ENCODE measurements around the gene KRTAP10-2. TPM values are rescaled to one million over a fixed set of nuclear protein-coding genes. Genes with fewer than 3 reads are reported as not detected.

The KRTAP10-2 gene
- total and polyA plus RNA-seq, 9 of the 15 experiments (the other 6 are each of a cell fraction or from before 2014, with no cell fraction given) = not detected

GRCh38 chr21:44517175-44517899 lies 34.0 kb downstream of the KRTAP10-2 start:
- ChIA-PET CTCF (ENCODE audit: low intra/inter-chr PET ratio) (no interaction called here), POLR2A (interaction anchor here (0.6 to 1.5 kb wide), 8 partner anchors 9 to 377 kb away, joined by 3 to 5 read pairs (median 3); no protein-coding TSS in a partner anchor)
- Histone ChIP-seq H3K79me2 (ENCODE audit: control insufficient read depth, insufficient read depth, low read length) (no peaks in the 10 kb centered on the region), H3K27ac (ENCODE audit: extremely low read depth, low read depth, low read length) (peak overlapping the region; percentile 19; the same call in 2 of the 3 replicates), H3K4me3 (peak overlapping the region; percentile 35), H3K4me1 (replicated peaks in 1 of 2; ENCODE audit: control insufficient read depth in 2 of 2, insufficient read depth in 2 of 2, low read length in 2 of 2) (peaks cover 0 to 36% of the 10 kb centered on the region in 2 experiments; a peak in 3 of 5 replicates), H3K9ac (ENCODE audit: insufficient read depth in 1 of 2, low read depth in 2 of 2, low read length in 2 of 2) (peak overlapping the region; percentile 13 to 18; a peak in 3 of 4 replicates), H4K20me1 (replicated peaks; ENCODE audit: control insufficient read depth, insufficient read depth, low read length) (no peaks in the 10 kb centered on the region), H2AFZ (ENCODE audit: low read depth, low read length) (peak overlapping the region; percentile 67), H3K9me3 (replicated peaks; ENCODE audit: control insufficient read depth, insufficient read depth, low read depth, low read length) (no peaks in the 10 kb centered on the region), H3K9me1 (ENCODE audit: control insufficient read depth, insufficient read depth, low read length) (no peaks in the 10 kb centered on the region), H3K4me2 (ENCODE audit: insufficient read depth, low read length) (peak overlapping the region; percentile 71), H3K27me3 (ENCODE audit: control insufficient read depth in 2 of 2, insufficient read depth in 2 of 2, low read length in 2 of 2) (peaks cover 0 to 23% of the 10 kb centered on the region in 2 experiments; a peak in 1 of 5 replicates), H3K36me3 (ENCODE audit: control insufficient read depth, insufficient read depth, low read length) (no peaks in the 10 kb centered on the region)
- DNase-seq (ENCODE audit: extremely low read depth in 1 of 4, low spot score in 3 of 4) = peak; percentile 89 to 96 (median 92)
- no TSS peak for BruUV-seq (replicated peaks)
- peak; percentile 98 for ATAC-seq
- in situ Hi-C loops (cut with MboI) (loop anchor here (5.0 kb wide), 2 partner anchors 225 to 275 kb away; no protein-coding TSS in a partner anchor), intact Hi-C loops (cut with micrococcal nuclease) (loop anchor here (10.0 kb wide), 1 partner anchor 407 kb away; the partner anchor contains the start of gene ITGB2)
- WGBS (ENCODE audit: insufficient coverage, low coverage, missing lambda C conversion rate) = 5% methylated on average over 15 of the region's 15 CpGs
- peak; percentile 98 for FAIRE-seq
- no peak for TF ChIP-seq ZNF274 (IDR thresholded peaks at IDR 0.05; ENCODE audit: borderline replicate concordance, low read depth, low read length)
- no peak for TF ChIP-seq POLR3G (IDR thresholded peaks at IDR 0.05; ENCODE audit: extremely low read depth, insufficient read length, insufficient replicate concordance)
- 0 out of 2 replicates have a peak, but pooled peaks have one; percentile 13 for TF ChIP-seq ELF1 (tag; IDR thresholded peaks at IDR 0.05)
- peak; percentile 78; the same call in 1 of the 2 replicates for TF ChIP-seq E2F3 (CRISPR knock-in tag; IDR thresholded peaks at IDR 0.05)
- 0 out of 2 replicates have a peak, but pooled peaks have one; percentile 40 for TF ChIP-seq ZNF197 (CRISPR knock-in tag; IDR thresholded peaks at IDR 0.05; ENCODE audit: low read depth)
- TF ChIP-seq, protein P1, sequence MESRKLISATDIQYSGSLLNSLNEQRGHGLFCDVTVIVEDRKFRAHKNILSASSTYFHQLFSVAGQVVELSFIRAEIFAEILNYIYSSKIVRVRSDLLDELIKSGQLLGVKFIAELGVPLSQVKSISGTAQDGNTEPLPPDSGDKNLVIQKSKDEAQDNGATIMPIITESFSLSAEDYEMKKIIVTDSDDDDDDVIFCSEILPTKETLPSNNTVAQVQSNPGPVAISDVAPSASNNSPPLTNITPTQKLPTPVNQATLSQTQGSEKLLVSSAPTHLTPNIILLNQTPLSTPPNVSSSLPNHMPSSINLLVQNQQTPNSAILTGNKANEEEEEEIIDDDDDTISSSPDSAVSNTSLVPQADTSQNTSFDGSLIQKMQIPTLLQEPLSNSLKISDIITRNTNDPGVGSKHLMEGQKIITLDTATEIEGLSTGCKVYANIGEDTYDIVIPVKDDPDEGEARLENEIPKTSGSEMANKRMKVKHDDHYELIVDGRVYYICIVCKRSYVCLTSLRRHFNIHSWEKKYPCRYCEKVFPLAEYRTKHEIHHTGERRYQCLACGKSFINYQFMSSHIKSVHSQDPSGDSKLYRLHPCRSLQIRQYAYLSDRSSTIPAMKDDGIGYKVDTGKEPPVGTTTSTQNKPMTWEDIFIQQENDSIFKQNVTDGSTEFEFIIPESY (CRISPR knock-in tag; IDR thresholded peaks at IDR 0.05) = no peak
- peak; percentile 86; the same call in 1 of the 2 replicates for TF ChIP-seq ZNF175 (CRISPR knock-in tag; IDR thresholded peaks at IDR 0.05; ENCODE audit: low read depth)
- TF ChIP-seq RNF2 (IDR thresholded peaks at IDR 0.05) = peak; percentile 15; the same call in 1 of the 2 replicates
- TF ChIP-seq MNT (conservative IDR thresholded peaks at IDR 0.05) = peak; percentile 89 to 90
- TF ChIP-seq XRCC5 (IDR thresholded peaks at IDR 0.05; ENCODE audit: low read depth, low read length) = no peak
- peak; percentile 16; the same call in 1 of the 2 replicates for TF ChIP-seq HIVEP1 (CRISPR knock-in tag; IDR thresholded peaks at IDR 0.05)
- TF ChIP-seq JUN (IDR thresholded peaks at IDR 0.05; ENCODE audit: borderline replicate concordance, low read depth, low read length) = peak; percentile 45; the same call in 1 of the 2 replicates
- no peak for TF ChIP-seq JUN (CRISPR knock-in tag; IDR thresholded peaks at IDR 0.05; ENCODE audit: borderline replicate concordance)
- peak; percentile 90 for TF ChIP-seq MYC (IDR thresholded peaks at IDR 0.05; ENCODE audit: low read depth, low read length)
- TF ChIP-seq MYC (CRISPR knock-in tag; IDR thresholded peaks at IDR 0.05; ENCODE audit: borderline replicate concordance, low read depth) = peak; percentile 52; the same call in 1 of the 2 replicates
- no peak for TF ChIP-seq ZKSCAN8 (CRISPR knock-in tag; IDR thresholded peaks at IDR 0.05)
- no peak for TF ChIP-seq ZNF217 (CRISPR knock-in tag; IDR thresholded peaks at IDR 0.05)

Measured in K562 (cell line).